OCI-LY3 (cell line): ENCODE results near the gene ZNF200.

ENCODE experiments used
- CTCF ChIP-seq: fragments of 200-600, 300-600 bp; sonication (generic); IDR thresholded peaks from 2 replicates; pipeline ENCODE4 v1.5.1; 2014; ENCODE audit warnings: antibody characterized with exemption, low read length, low read depth
- EZH2phosphoT487 ChIP-seq: fragments of 200-600 bp; shearing (Covaris generic); IDR thresholded peaks from 2 replicates; pipeline ENCODE4 v1.6.1; 2018; ENCODE audit warnings: antibody characterized with exemption, mixed run types, low read depth

GRCh38 chr16:3186946-3187690 is 47.8 kb downstream of the ZNF200 start:
- TF ChIP-seq CTCF, result no peak
- no peak for TF ChIP-seq EZH2phosphoT487
